HG03378 (cell line): ENCODE measurements around the gene HMGN2.
"Not testable (repeated sequence)": the region's sequence is repeated elsewhere in the genome, so short reads cannot be mapped to it uniquely, and the experiment has no call there.

ENCODE experiments used
- ATAC-seq: cut with Tn5 transposase; IDR thresholded peaks from one replicate; pipeline ENCODE4 v1.9.1; 2021; ENCODE audit warnings: mild to moderate bottlenecking, moderate library complexity; ENCODE audit not compliant: unreplicated experiment

The HMGN2 gene

DNA sequence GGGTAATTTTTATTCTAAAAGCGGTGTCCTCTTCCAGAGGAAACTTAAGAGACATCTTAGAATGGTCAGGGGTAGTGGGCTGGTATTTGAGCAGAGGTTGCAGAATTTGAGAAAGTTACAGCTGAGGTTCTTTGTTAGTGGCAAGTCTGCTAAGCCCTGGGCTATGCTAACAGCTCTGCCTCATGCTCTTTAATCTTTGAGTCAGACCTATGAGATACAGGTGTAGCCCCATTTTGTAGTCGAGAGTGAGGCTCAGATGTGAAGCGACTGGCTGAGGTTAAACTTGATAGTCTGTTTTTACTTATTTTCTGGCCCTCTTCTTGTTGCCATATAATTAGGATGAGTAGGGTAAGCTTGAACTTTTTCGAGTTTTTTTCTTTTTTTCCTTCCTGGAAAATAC is 4.7 kb downstream of the HMGN2 start:
- no peak for ATAC-seq

DNA sequence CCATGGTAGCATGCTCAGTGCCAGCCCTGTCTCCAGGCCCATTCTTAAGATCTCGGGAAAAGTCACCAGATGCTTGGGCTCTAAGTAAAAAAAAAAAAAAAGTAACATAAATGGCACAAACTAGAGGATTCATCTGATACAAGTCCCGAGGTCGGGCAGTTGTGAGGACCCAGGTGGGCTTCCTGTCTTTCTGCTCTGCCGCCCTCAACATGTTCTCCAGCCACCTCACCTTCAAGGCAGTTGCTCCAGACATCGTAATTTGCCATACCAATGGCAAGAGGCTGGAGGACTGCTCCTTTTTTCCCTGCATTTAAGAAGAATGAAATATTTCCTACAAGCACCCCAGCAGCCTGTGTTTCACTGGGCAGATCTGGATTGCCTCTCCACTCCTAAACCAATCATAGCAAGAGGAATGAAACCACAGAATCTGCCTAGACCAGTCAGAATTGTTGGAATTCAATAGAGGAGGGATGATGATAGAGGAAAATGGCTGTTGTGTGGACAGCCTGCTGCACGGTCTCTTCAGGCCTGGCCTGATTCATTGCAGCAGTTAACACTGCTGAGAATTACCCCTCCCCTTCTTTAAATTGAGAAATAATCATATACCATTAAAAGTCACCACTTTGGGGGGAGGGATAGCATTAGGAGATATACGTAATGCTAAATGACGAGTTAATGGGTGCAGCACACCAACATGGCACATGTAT is 5.4 kb downstream of the HMGN2 start:
- no peak for ATAC-seq

DNA sequence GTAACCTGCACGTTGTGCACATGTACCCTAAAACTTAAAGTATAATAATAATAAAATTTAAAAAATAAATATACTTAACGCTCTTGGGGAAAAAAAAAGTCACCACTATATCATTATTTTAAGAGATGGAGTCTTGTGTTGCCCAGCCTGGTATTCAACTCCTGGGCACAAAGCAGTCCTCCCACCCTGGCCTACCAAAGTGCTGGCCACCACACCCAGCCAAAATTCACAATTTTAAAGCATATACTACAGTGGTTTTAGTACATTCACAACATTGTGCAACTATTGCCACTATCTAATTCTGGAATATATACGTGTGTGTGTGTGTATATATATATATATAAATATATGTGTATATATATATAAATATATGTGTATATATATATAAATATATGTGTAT is 5.9 kb downstream of the HMGN2 start:
- no peak for ATAC-seq

DNA sequence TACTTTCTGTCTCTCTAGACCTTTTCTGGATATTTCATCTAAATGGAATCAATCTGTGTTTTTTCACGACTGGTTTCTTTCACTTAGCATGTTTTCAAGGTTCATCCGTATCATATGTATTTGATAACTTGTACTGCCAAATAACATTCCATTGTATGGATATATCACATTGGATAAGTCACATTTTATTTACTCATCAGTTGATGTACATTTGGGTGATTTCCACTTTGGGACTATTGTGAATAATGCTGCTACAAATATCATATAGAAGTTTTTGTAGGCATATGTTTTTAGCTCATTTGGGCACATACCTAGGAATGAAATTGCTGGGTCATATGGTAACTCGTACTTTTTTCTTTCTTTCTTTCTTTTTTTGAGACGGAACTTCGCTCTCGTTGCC is 6.7 kb downstream of the HMGN2 start:
- ATAC-seq: no peak

GRCh38 chr1:26482921-26483320 is 10.7 kb downstream of the HMGN2 start:
- ATAC-seq: no peak

DNA sequence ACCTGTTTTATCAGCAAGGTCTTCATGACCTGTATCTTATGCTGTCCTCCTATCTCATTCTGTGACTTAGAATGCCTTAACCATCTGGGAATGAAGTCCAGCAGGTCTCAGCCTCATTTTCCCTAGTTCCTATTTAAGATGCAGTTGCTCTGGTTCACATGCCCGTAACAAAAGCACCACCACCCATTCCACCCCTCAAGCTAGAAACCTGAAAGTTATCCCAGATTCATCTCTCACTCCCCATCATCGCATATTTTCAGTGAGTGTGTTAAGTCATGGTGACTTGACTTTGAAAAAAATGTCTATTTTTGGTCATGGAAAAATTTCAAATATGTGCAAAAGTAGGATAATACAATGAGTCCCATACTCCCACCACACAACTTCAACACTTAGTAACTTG is 11.7 kb downstream of the HMGN2 start:
- ATAC-seq: no peak

DNA sequence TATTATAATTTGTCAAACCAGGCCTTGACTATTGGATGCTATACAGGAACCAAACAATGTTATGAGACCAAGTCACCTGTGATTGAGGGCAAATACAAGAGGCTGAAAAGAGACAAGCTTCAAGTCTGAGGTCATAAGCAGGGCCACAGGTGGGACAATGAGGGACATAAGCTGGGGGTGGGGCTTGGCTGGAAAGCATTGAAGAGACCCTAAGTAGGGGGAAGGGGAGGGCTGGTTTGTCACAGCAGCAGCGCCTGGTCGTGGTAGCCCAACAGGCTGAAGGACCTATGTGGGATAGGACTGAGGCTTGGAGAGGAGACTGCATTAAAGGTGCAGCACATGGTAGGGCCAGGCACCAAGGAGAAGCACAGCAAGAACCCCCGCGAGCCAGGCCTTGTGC is 17.9 kb downstream of the HMGN2 start:
- no peak for ATAC-seq

DNA sequence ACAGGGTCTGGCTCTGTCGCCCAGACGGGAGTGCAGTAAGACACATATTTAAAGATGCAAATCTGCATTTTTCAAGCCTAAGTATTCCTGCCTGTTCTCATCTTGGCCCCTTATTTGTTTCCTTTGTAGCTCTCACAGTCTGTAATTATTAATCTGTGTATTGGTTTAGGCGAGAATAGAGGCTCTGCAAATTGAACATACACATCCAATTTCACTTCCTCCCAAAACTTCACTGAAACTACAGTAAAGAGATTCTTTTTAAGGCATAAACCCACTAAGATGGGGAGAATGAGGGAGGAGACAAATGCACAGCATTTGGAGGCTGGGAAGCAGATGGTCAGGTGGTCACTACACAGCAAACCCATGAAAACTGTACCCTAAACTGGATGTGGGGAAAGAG is 21.0 kb downstream of the HMGN2 start:
- no peak for ATAC-seq

DNA sequence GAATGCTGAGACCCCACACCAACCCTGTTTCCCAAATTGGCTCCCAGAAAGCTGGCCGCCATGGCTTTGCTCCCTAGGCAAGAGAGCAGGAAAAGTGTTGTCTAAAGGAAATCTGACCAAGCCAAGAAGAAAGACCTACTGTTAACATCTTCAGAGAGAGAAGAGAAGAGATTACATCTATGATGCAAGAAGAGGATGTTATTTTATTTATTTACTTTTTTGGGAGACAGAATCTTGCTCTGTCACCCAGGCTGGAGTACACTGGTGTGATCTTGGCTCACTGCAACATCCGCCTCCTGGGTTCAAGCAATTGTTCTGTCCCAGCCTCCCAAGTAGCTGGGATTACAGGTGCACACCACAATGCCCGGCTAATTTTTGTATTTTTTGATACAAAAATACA is 21.7 kb downstream of the HMGN2 start:
- no peak for ATAC-seq

GRCh38 chr1:26496861-26497260 is 24.6 kb downstream of the HMGN2 start:
- no peak for ATAC-seq

DNA sequence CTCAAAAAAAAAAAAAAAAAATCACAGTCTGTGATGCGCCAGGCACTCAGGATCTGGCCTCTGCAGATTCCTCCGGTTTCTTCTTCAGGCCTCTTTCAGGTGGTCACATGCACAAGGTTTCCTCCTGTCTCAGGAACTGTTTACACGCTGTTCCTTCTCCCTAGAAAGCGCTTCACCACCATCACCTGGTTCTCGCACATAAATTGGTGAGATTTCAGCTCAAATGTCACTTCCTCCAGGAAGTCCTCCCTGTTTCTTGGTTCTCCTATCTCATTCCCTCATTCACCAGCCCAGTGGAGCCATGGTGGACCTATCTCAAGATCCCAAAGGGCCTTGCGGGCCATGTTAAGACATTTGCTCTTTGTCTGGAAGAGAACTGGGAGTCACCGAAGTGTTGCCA is 26.7 kb downstream of the HMGN2 start:
- ATAC-seq: no peak

DNA sequence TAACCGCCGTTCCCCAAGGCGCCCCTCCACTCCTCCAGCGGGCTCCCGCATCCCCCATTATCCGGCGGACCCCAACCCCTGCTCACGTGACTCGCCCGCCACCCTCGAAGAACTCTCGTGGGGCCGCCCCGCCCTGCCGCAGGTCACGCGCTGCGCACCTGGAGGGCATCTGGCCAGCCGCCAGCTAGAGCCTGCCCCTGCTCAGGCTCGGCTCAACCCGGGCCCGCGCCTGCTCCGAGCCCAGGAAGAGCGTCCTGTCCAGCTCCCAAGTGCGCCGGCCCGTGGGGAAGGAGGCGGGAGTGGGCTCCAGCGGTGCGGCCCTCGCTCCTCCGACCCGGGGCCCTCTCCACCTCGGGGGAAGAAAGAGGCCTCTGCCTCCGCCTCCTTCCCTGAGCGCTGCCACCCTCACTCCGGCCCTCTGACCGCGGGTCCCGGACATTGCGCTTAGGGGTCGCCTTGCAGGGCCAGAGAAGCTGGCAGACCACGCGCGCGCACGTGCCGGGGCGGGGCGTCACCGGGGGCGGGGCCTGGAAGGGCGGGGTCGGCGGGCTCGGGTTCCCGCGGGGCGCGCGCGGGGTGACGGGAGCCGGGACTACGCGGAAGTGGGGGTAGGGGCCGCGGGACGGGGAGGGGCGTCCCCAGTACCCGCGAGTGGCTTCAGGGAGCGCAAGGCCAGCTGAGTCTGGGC is 28.4 kb downstream of the HMGN2 start:
- ATAC-seq: peak; percentile 41

GRCh38 chr1:26510711-26511110 is 38.5 kb downstream of the HMGN2 start:
- ATAC-seq: not testable (repeated sequence)

GRCh38 chr1:26515836-26516235 is 43.6 kb downstream of the HMGN2 start:
- not testable (repeated sequence) for ATAC-seq

DNA sequence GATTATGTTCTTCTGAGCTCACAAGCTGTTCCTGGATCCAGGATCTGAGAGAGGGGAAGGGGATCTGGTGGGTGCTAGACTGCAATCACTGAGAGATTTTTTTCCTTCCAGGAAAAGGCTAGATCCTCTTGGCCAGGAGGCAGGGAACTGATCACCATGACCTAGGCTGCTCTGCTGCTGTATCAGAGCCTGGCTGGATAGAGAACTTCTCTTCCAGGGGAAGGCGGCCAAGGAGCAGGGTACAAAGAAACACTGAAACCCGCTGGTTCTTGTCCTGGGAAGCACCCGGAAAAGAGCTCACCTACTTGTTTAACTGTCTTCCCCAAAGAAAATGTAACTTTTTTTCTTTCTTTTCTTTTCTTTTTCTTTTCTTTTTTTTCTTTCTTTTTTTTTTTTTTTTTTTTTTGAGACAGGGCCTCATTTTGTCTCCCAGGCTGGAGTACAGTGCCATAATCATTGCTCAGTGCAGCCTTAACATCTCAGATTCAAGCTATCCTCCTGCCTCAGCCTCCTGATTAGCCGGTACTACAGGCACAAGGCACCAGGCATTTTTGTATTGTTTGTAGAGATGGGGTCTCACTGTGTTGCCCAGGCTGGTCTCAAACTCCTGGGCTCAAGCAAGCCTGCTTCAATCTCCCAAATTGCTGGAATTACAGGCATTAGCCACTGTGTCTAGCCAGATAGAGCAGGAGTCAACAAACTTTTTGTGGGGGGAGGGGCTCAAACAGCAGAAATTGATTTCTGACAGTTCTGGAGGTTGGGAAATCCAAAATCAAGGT is 44.9 kb downstream of the HMGN2 start:
- no peak for ATAC-seq

GRCh38 chr1:26517766-26518049 is 45.5 kb downstream of the HMGN2 start:
- ATAC-seq: no peak

GRCh38 chr1:26518355-26518754 is 46.1 kb downstream of the HMGN2 start:
- no peak for ATAC-seq

- no peak for ATAC-seq
Measured at GRCh38 chr1:26520339-26520738, 48.1 kb downstream of the HMGN2 start.

DNA sequence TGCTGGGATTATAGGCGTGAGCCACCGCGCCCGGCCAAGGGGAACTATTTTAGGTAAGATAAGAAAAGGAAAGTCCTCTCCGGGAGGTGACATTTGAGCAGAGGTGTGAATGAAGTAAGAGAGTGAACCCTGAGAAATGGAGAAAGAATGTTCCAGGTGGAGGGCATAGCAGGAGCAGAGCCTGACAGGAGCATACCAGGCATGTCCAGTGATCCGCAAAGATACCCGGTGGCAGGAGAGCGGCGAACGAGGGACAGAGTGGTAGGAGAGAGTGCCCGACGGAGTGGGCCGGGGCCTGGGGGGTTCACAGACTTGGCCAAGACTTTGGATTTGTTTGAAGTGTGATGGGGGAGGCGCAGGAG is 49.4 kb downstream of the HMGN2 start:
- no peak for ATAC-seq

GRCh38 chr1:26522073-26522472 is 49.8 kb downstream of the HMGN2 start:
- ATAC-seq: no peak

GRCh38 chr1:26524181-26524580 is 51.9 kb downstream of the HMGN2 start:
- ATAC-seq: no peak
